ENCODE measurements around the gene MRC1.

The MRC1 gene

GRCh38 chr10:17795813-17796594, 13.1 kb upstream of the MRC1 start:
- DNase-seq (ENCODE audit: low read depth): no peak

DNA sequence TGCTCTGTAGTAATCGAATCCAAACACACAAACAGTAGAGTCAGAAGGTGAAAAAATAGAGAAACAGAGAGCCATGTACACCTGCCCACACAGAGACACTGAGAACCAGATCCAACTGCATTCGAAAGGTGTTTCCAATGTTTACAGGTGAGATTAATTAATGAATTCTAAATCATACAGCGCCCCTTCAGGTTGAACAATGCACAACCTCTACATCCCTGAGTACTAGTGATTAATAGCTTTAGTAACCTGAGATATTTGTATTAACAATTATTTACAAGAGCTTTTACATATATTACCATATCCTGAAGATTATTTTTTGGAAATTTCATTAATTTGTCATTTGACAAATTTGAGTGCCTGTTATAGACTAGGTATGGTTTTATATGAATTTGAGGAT, 7.6 kb upstream of the MRC1 start:
- no peak for DNase-seq (ENCODE audit: low read depth)

DNA sequence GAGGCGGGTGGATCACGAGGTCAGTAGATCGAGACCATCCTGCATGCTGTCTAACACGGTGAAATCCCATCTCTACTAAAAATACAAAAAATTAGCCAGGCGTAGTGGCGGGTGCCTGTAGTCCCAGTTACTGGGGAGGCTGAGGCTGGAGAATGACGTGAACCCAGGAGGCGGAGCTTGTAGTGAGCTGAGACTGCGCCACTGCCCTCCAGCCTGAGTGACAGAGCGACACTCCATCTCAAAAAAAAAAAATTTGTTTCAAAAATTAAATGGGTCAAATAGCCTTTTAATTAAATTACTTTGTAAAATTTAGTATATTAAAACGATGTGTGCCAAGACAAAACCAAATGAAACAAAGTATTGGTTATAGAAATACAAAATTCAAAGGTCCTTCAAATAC, 6.8 kb upstream of the MRC1 start:
- no peak for DNase-seq (ENCODE audit: low read depth)

DNA sequence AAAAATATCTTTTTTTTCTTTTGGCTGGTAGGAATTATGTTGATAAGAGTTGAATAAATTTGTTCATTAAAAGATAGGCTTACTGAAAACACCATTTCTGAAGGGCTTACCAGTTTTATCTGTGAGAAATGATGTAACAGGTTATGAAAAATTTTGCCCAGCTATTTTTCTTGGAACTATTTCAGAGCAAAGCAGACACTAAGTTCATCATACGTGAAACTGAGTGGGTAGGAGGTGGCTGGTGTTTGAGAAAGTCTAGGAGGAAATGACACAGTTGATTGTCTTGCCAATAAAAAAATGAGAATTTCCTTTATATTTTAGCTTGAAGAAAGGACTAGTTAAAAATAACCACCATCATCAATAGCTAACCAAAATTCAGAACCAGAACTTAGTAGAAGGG, 6.2 kb upstream of the MRC1 start:
- no peak for DNase-seq (ENCODE audit: low read depth)

DNA sequence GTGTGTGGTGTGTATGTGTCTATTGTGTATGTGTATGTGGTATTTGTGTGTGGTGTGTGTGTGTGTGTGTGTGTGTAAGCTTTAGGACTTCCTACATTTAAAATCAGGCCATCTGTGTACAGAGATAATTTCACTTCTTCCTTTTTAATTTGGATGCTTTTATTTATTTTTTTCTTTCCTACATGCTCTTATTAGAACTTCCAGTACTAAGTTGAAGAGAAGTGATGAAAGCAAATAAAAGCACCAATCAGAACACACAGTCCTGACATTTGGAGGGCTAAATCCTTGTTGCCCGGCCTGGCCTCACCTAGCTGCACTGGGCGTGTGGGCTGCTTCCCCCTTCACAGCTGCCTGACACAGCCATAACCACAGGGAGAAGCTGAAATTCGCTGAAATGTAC, 3.8 kb upstream of the MRC1 start:
- DNase-seq (ENCODE audit: low read depth): no peak

GRCh38 chr10:17805921-17806577, 3.1 kb upstream of the MRC1 start:
- DNase-seq (ENCODE audit: low read depth): no peak

GRCh38 chr10:17811146-17811865, 2.2 kb downstream of the MRC1 start:
- DNase-seq (ENCODE audit: low read depth): no peak

DNA sequence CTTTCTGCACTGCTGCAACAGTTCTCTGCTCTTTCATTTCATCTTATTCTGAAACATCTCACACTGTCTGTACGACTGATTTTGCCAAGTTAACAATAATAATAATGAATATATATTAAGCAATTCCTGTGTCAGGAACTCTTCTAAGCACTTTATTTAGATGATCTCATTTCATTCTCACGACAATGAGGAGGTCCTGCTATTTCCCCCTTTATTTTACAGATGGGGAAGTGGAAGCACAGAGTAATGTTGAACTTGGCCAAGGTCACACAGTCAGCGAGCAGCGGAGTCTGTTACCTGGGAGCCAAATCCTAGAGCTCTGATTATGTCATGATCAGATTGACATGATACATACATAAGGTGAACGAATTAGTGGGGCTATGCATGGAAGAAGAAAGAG, 5.8 kb downstream of the MRC1 start:
- DNase-seq (ENCODE audit: low read depth): no peak

GRCh38 chr10:17816199-17816598, 7.1 kb downstream of the MRC1 start:
- DNase-seq (ENCODE audit: low read depth): no peak

- no peak for DNase-seq (ENCODE audit: low read depth)
These were observed 8.2 kb downstream of the MRC1 start for GRCh38 chr10:17817316-17817715.

GRCh38 chr10:17817790-17818189, 8.6 kb downstream of the MRC1 start:
- no peak for DNase-seq (ENCODE audit: low read depth)

DNA sequence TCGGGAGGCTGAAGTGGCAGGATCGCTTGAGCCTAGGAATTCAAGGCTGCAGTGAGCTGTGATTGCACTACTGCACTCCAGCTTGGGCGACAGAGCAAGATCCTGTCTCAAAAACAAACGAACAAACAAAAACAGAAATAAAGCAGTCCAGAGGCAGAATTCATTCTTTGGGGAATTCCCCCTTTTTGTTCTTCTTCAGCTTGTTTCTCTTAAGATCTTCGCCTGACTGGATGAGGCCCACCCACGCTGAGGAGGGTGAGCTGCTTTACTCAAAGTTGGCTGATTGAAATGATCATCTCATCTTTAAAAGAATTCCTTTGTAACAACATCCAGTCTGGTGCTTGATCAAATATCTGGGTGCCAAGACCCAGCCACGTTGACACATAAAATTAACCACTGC, 10.7 kb downstream of the MRC1 start:
- DNase-seq (ENCODE audit: low read depth): no peak

GRCh38 chr10:17820943-17821342, 11.8 kb downstream of the MRC1 start:
- DNase-seq (ENCODE audit: low read depth): no peak

- DNase-seq (ENCODE audit: low read depth): no peak
These were observed 12.7 kb downstream of the MRC1 start for GRCh38 chr10:17821893-17822292.

DNA sequence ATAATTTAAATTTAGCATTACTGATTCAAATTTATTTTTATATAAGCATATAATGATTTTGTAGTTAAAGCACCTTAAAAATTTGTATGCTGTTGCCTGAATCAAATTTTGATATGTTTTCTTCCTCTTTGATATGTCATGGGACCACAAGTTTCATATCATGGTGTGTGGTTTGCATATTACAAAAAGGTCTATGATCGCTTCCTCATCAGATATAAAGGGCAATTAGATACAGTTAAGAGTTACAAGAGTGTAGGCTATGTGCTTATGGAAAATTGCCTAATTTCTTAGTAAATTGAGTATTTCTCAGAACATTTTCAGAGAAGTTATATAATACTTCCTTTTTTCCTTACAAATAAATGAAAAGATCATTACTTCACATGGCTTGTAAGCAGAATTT, 22.2 kb downstream of the MRC1 start:
- DNase-seq (ENCODE audit: low read depth): no peak

DNA sequence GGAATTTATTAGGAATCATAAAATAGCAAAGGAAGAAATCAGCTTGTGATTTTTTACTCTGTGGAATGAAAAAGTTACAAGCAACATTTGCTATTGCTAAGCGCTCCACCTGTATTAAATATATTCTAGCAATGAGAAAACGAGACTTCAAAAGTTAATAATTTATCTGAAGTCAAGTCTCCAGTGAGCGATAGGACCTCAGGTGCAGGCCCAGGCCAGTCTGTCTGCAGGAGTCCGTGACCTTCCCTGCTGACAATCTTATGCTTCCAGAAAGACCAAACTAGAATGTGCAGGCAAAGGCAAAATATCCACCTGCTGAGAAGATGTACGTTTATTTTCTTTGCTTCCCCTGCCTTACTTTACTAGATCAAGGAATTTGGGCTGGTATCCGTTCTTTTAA, 22.7 kb downstream of the MRC1 start:
- DNase-seq (ENCODE audit: low read depth): no peak

GRCh38 chr10:17833656-17834055, 24.5 kb downstream of the MRC1 start:
- no peak for DNase-seq (ENCODE audit: low read depth)

DNA sequence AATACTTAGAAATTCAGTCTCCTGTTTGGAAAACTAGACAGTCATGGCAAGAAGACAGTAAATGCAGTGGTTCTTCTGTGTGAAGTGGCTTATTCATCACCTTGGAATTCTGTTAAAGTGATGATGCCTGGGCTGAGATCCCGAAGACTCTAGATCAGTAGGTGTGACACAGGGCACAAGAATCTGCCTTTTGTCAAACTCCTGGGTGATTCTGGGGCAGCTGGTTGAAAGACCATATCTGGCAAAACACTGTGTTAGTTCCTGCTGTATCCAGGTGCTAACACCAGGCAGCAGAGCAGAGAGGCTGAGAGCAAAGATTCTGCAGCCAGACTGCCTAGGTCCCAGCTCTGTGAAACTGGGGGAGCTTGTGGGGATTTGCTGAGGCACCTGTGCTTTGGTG, 26.5 kb downstream of the MRC1 start:
- peak; percentile 58 for DNase-seq (ENCODE audit: low read depth)

DNA sequence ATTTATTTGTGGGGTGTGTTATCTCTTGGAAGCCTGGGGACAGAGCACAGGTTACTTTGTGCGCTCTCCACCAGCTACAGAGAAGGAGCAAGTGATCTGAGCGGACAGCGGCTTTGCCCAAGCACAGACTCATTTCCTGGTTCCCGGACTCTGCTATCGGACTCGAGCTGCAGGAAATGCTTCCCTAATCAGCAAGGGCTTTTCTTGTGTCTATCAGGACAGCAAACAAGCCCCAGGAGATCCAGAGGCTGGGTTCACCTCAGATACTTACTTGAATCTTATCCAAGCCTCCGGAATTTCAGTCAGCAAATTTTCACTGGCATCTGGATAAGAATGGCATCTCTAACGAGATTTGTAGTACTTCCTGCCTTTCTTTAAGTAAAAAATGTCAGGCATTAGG, 27.8 kb downstream of the MRC1 start:
- peak; percentile 38 for DNase-seq (ENCODE audit: low read depth)

- DNase-seq (ENCODE audit: low read depth): peak; percentile 18
These were observed 29.0 kb downstream of the MRC1 start for GRCh38 chr10:17838080-17838648.

- DNase-seq (ENCODE audit: low read depth): no peak
These were observed 31.9 kb downstream of the MRC1 start for GRCh38 chr10:17841050-17841449.

- DNase-seq (ENCODE audit: low read depth): no peak
These were observed 33.5 kb downstream of the MRC1 start for GRCh38 chr10:17842641-17843040.
